Stomach (tissue), 9 donors: Measurements from ENCODE around the gene USP7. TPM values are rescaled to one million over a fixed set of nuclear protein-coding genes. Genes with fewer than 3 reads are reported as not detected.

Source experiments
- DNase-seq, 2 donors: peaks; one replicate each; pipeline versions ENCODE4 v3.0.0 to v3.0.0-alpha.2; 2013 to 2019
- H3K27ac ChIP-seq, 5 donors: fragments of 200-600 bp in 4 of 5; sonication (generic) in 4 of 5; one replicate each; pipeline ENCODE4 v1.5.1; 2013 to 2019; ENCODE audit warnings: mild to moderate bottlenecking in 1 of 5, moderate library complexity in 1 of 5
- H3K27me3 ChIP-seq, 3 donors: fragments of 200-600 bp; sonication (generic); one replicate each; pipeline ENCODE4 v1.5.1; 2017 to 2019; ENCODE audit warnings: mixed run types in 1 of 3
- H3K36me3 ChIP-seq, 4 donors: fragments of 200-600 bp; sonication (generic); 1 replicate in 3 of 4; 2 replicates in 1 of 4; pipeline ENCODE4 v1.5.1; 2016 to 2019
- H3K4me1 ChIP-seq, 4 donors: fragments of 200-600 bp; sonication (generic); one replicate each; pipeline ENCODE4 v1.5.1; 2016 to 2019
- H3K4me3 ChIP-seq, 4 donors: fragments of 200-600 bp; sonication (generic) in 3 of 4; one replicate each; pipeline ENCODE4 v1.5.1; 2016 to 2019; ENCODE audit warnings: mild to moderate bottlenecking in 1 of 4
- H3K9me3 ChIP-seq, 4 donors: fragments of 200-600 bp; sonication (generic); one replicate each; pipeline ENCODE4 v1.5.1; 2016 to 2019
- CTCF ChIP-seq, 7 experiments: fragments of 450-650 bp in 4 of 7; fragments of 200-600 bp in 3 of 7; sonication (generic) in 3 of 7; IDR thresholded peaks; one replicate each; pipeline ENCODE4 v1.5.1; 2016 to 2019; ENCODE audit warnings: antibody characterized with exemption in 7 of 7, control low read depth in 2 of 7, mild to moderate bottlenecking in 1 of 7
- EP300 ChIP-seq: sonication (generic); formaldehyde crosslinking; IDR thresholded peaks from one replicate; pipeline ENCODE4 v1.6.1; 2017; ENCODE audit warnings: antibody characterized with exemption
- POLR2A ChIP-seq, 4 donors: fragments of 450-650 bp; IDR thresholded peaks; one replicate each; pipeline ENCODE4 v1.6.1; 2016; ENCODE audit warnings: antibody characterized with exemption in 4 of 4, control low read depth in 2 of 4, mild to moderate bottlenecking in 1 of 4, moderate library complexity in 1 of 4
- POLR2AphosphoS5 ChIP-seq, 3 donors: sonication (generic); formaldehyde crosslinking; IDR thresholded peaks; one replicate each; pipeline ENCODE4 v1.6.1; 2016; ENCODE audit warnings: antibody characterized with exemption in 3 of 3
- WGBS, 5 donors: extraction: QIAGEN DNeasy Blood & Tissue Kit in 3 of 5; methylation state at CpG; one replicate each; pipeline versions ENCODE4 v1.1.5 to v1.1.7; 2013 to 2018; 5-methylcytosine and 5-hydroxymethylcytosine counted together
- intact Hi-C: fragments of 100-400 bp; cut with DNase I; formaldehyde crosslinking; loops from one replicate; pipeline ENCODE4 v1.15.1; 2023; ENCODE audit warnings: low total_unique reads
- polyA plus RNA-seq, 3 donors: library from polyadenylated mRNA; stranded (reverse); fragments of 200-250 nt; gene quantifications; one replicate each; pipeline ENCODE4 v1.2.3, GENCODE V29; 2013
- total RNA-seq, 5 donors: library from RNA; depleted of rRNA; stranded (reverse); fragments of >200 nt; gene quantifications; one replicate each; pipeline versions ENCODE4 v1.1.0 to v1.2.3, GENCODE V29; 2014 to 2016
- donor health status: healthy with polysubstance abuse.
- donor health status: Bipolar disorder and iron deficiency.
- donor health status: healthy.

The USP7 gene
- total and polyA plus RNA-seq, 8 donors, result 19.3 to 171 (median 58.0) TPM

DNA sequence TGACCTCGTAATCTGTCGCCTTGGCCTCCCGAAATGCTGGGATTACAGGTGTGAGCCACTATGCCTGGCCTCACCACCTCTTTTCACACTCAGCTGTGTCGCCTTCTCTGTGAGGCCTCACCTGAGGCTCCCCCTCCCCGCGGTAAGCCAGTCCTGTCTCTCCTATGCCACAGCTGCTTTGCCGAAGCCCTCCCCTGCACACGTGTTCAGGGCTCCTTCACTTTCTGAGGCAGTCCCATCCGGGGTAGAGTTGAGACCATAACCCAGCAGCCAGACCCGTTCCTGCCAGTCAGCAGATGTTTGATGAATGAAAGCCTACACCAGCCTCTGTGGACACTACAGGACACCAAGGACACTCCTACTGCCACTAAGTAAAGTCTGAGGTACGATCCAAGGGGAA, 10.6 kb downstream of the USP7 start:
- no peaks in the 10 kb centered on the region for H3K27me3 ChIP-seq
- 65 to 73% (median 68%) methylated on average over 11 of the region's 11 CpGs for WGBS, 5 donors

DNA sequence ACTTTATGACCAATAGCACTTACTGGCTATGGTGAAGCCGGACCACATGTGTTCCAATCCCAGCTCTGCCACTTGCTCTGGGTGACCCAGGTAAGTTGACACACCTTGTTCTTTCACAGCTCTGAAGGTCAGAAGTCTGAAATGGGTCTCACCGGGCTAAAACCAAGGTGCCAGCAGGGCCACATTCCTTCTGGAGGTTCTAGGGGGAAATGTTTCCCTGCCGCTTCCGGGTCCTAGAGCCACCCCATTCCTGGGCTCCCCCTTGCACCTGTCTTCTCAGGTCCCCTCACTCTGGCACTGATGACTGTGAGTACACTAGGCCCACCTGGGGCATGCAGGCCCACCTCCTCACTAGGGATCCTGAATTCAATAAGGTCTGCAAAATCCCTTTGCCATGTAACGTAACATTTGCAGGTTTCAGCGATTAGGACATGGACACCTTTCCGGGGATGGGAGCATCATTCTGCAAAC, 11.4 kb downstream of the USP7 start:
- no peak for TF ChIP-seq POLR2A (IDR thresholded peaks at IDR 0.05)
- no peak for TF ChIP-seq POLR2AphosphoS5 (IDR thresholded peaks at IDR 0.05)
- no peak for TF ChIP-seq EP300
- no peak for TF ChIP-seq CTCF (IDR thresholded peaks at IDR 0.05)
- intact Hi-C loops, result no loop called here
- 60 to 79% (median 70%) methylated on average over 7 of the region's 7 CpGs for WGBS, 5 donors
- Histone ChIP-seq H3K4me3 (no peak overlapping the region), H3K27ac (no peak overlapping the region), H3K9me3 (no peaks in the 10 kb centered on the region), H3K27me3 (no peaks in the 10 kb centered on the region), H3K4me1 (peaks cover 58 to 95% (median 86%) of the 10 kb centered on the region in 4 donors), H3K36me3 (no peaks in the 10 kb centered on the region)
- DNase-seq, result no peak

More for the DNA sequence above, 10.6 kb downstream of the USP7 start:
- Histone ChIP-seq H3K9me3 (no peaks in the 10 kb centered on the region), H3K36me3 (no peaks in the 10 kb centered on the region), H3K4me3 (no peak overlapping the region), H3K27ac (peak overlapping the region in 1 of 5 donors; percentile 13), H3K4me1 (peaks cover 56 to 95% (median 86%) of the 10 kb centered on the region in 4 donors)
- TF ChIP-seq POLR2A (IDR thresholded peaks at IDR 0.05), result no peak
- no peak for TF ChIP-seq CTCF (IDR thresholded peaks at IDR 0.05)
- no peak for TF ChIP-seq EP300
- no peak for TF ChIP-seq POLR2AphosphoS5 (IDR thresholded peaks at IDR 0.05)
- no peak for DNase-seq
- intact Hi-C loops, result no loop called here

DNA sequence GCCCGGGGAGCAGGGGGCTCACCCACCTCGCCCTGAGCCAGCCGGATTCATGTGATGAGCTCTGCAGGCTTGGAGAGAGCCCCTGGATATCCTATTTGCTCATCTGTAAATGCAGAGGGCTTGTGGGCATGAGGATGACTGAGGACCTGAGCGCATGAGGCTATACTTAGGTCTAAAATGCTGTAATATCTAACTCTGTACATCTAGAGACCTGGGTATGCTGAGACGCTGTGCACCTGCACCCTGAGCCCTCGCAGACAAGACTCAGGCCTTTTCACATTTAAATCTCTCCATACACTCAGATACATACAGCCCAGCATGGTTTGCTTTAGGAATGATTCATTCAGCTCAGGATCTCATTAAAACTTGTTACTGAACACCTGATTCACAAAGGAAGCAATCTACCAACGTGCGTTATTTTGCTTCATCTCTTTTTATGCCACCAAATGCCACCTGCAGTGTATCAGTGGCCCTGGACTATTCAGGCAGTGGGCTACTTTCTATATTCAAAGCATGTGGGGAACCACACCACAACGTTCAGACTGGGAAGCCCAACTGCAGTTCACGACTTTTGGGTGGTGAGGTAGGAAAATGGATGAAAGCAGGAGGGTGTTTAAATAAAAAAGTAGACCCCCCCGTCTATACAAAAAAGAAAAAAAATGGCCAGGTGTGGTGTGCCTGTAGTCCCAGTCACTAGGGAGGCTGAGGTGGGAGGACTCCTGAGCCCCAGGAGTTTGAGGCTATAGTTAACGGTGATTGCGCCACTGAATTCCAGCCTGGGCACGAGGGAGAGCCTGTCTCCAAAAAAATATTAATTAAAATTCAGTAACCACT, 12.0 kb downstream of the USP7 start:
- H3K9me3 ChIP-seq, result no peaks in the 10 kb centered on the region
- no peaks in the 10 kb centered on the region for H3K27me3 ChIP-seq
- no peak overlapping the region for H3K4me3 ChIP-seq
- 56 to 70% (median 59%) methylated on average over 11 to 14 of the region's 14 CpGs for WGBS, 5 donors
- H3K36me3 ChIP-seq, result no peaks in the 10 kb centered on the region
- intact Hi-C loops, result no loop called here
- H3K4me1 ChIP-seq, result peaks cover 54 to 95% (median 85%) of the 10 kb centered on the region in 4 donors
- DNase-seq, result no peak
- no peak for TF ChIP-seq CTCF (IDR thresholded peaks at IDR 0.05)
- TF ChIP-seq POLR2A (IDR thresholded peaks at IDR 0.05), result no peak
- TF ChIP-seq POLR2AphosphoS5 (IDR thresholded peaks at IDR 0.05), result no peak
- TF ChIP-seq EP300, result no peak
- H3K27ac ChIP-seq, result peak overlapping the region in 1 of 5 donors; percentile 20

GRCh38 chr16:8950580-8951077, 13.1 kb downstream of the USP7 start:
- Histone ChIP-seq H3K4me3 (no peak overlapping the region), H3K27ac (peak overlapping the region in 1 of 5 donors; percentile 46), H3K9me3 (no peaks in the 10 kb centered on the region), H3K36me3 (no peaks in the 10 kb centered on the region), H3K4me1 (peaks cover 56 to 95% (median 85%) of the 10 kb centered on the region in 4 donors), H3K27me3 (no peaks in the 10 kb centered on the region)
- intact Hi-C loops, result no loop called here
- no peak for DNase-seq
- WGBS, 5 donors, result 56 to 60% (median 58%) methylated on average over 9 to 11 of the region's 11 CpGs
- TF ChIP-seq POLR2A (IDR thresholded peaks at IDR 0.05) (no peak), EP300 (no peak), CTCF (IDR thresholded peaks at IDR 0.05) (no peak), POLR2AphosphoS5 (IDR thresholded peaks at IDR 0.05) (no peak)
